ENCODE results near the gene PRRX2.
A peak's percentile ranks its signal among the peaks of the same experiment; 100 is the strongest.

GRCh38 chr9:129737479-129738274, 72.2 kb downstream of the PRRX2 start:
- TF ChIP-seq, protein P1, sequence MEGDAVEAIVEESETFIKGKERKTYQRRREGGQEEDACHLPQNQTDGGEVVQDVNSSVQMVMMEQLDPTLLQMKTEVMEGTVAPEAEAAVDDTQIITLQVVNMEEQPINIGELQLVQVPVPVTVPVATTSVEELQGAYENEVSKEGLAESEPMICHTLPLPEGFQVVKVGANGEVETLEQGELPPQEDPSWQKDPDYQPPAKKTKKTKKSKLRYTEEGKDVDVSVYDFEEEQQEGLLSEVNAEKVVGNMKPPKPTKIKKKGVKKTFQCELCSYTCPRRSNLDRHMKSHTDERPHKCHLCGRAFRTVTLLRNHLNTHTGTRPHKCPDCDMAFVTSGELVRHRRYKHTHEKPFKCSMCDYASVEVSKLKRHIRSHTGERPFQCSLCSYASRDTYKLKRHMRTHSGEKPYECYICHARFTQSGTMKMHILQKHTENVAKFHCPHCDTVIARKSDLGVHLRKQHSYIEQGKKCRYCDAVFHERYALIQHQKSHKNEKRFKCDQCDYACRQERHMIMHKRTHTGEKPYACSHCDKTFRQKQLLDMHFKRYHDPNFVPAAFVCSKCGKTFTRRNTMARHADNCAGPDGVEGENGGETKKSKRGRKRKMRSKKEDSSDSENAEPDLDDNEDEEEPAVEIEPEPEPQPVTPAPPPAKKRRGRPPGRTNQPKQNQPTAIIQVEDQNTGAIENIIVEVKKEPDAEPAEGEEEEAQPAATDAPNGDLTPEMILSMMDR (conservative IDR thresholded peaks at IDR 0.05; ENCODE audit: low read depth, low read length): peak; percentile 89
- TF ChIP-seq MAFK (IDR thresholded peaks at IDR 0.05; ENCODE audit: low read depth, low read length) (no peak), FOS (IDR thresholded peaks at IDR 0.05; ENCODE audit: low read depth, low read length) (no peak)

All from IMR-90 (cell line).